Activated CD4-positive, alpha-beta memory T cell treated with anti-CD3 and anti-CD28 coated beads, Interleukin-2, amount 10 ng/mL, durations not matched to agents 7 days and 5 days (primary cell): ENCODE data around the gene SDHAF4. TPM values are rescaled to one million over a fixed set of nuclear protein-coding genes. Genes with fewer than 3 reads are reported as not detected.
"Not testable (repeated sequence)": the region's sequence is repeated elsewhere in the genome, so short reads cannot be mapped to it uniquely, and the experiment has no call there.

Source experiments
- CTCF ChIA-PET: fragments of 350-600 bp; sonication (Branson Sonifier 250); formaldehyde crosslinking; loops from one replicate; lab custom pipeline; 2021; ENCODE audit warnings: antibody characterized with exemption, inconsistent platforms; lab: Charles Lee
- POLR2A ChIA-PET: fragments of 350-600 bp; sonication (Branson Sonifier 250); formaldehyde crosslinking; loops from one replicate; lab custom pipeline; 2021; ENCODE audit warnings: antibody characterized with exemption; lab: Charles Lee
- DNase-seq: peaks from one replicate; pipeline ENCODE4 v3.0.0-alpha.2; 2020
- H3K27ac Mint-ChIP-seq: one replicate; pipeline ENCODE4 v1.8.0; 2021; ENCODE audit warnings: mild to moderate bottlenecking, mixed read lengths
- H3K27me3 Mint-ChIP-seq: one replicate; pipeline ENCODE4 v1.8.0; 2021; ENCODE audit warnings: mixed read lengths
- H3K36me3 Mint-ChIP-seq: one replicate; pipeline ENCODE4 v1.8.0; 2021; ENCODE audit warnings: low read depth, mixed read lengths
- H3K4me1 Mint-ChIP-seq: one replicate; pipeline ENCODE4 v1.8.0; 2021; ENCODE audit warnings: mixed read lengths
- H3K4me3 Mint-ChIP-seq: one replicate; pipeline ENCODE4 v1.8.0; 2021; ENCODE audit warnings: mild to moderate bottlenecking, mixed read lengths
- H3K9me3 Mint-ChIP-seq: one replicate; pipeline ENCODE4 v1.8.0; 2021; ENCODE audit warnings: mixed read lengths
- total RNA-seq, 2 experiments: library from RNA; stranded (reverse); gene quantifications; one replicate each; pipeline ENCODE4 v1.2.3, GENCODE V29; 2021

The SDHAF4 gene
- total RNA-seq, 2 experiments from 2014 or later = 9.8 to 11.6 TPM

DNA sequence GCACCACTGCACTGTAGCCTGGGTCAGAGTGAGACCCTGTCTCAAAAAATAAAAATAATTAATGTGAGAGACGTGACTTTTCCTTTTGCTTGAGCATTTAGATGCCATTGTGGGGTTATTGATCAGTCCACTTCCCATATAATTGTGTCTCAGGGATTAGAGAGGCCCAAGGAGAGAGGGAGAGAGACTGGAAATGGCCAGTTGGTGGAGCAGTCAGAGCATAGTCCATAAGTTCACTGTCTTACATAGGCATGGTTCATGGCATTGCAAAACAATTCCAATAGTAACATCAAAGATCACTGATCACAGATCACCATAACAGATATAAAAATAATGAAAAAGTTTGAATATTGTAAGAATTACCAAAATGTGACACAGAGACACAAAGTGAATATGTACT is 15.2 kb upstream of the SDHAF4 start:
- ChIA-PET CTCF (interaction anchor here (0.6 kb wide), 1 partner anchor 92 kb away, joined by 3 read pairs; no protein-coding TSS in a partner anchor), POLR2A (no interaction called here)
- H3K36me3 Mint-ChIP-seq = no peaks in the 10 kb centered on the region
- H3K27me3 Mint-ChIP-seq = no peaks in the 10 kb centered on the region
- no peak overlapping the region for H3K27ac Mint-ChIP-seq
- no peak overlapping the region for H3K4me3 Mint-ChIP-seq
- no peak for DNase-seq
- no peaks in the 10 kb centered on the region for H3K9me3 Mint-ChIP-seq
- H3K4me1 Mint-ChIP-seq = no peaks in the 10 kb centered on the region

DNA sequence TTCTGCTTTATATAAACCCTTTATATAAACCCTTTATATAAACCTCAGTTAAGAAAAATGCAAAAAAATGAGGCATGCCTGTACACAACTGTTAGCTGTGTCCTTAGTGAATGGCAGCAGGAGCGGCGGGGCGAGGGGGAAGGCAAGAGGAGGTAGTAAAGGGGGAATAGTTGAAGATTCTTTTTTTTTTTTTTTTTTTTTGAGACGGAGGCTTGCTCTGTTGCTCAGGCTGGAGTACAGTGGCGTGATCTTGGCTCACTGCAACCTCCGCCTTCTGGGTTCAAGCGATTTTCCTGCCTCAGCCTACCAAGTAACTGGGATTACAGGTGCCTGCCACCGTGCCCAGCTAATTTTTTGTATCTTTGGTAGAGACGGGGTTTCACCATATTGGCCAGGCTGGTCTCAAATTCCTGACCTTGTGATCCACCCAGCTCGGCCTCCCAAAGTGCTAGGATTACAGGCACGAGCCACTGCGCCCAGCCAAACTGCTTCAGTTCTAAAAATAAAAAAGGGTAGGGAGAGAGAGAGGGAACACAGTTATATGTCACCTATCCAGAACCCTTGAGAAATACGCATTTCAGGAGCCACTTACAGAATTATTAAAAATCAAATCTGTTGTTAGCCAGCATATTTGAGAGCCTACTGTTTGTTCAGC is 14.3 kb upstream of the SDHAF4 start:
- H3K36me3 Mint-ChIP-seq, H3K27ac Mint-ChIP-seq, H3K4me1 Mint-ChIP-seq, POLR2A ChIA-PET, DNase-seq, H3K9me3 Mint-ChIP-seq, H3K27me3 Mint-ChIP-seq, H3K4me3 Mint-ChIP-seq: not testable (repeated sequence)
- CTCF ChIA-PET = interaction anchor here (0.6 kb wide), 1 partner anchor 91 kb away, joined by 3 read pairs; no protein-coding TSS in a partner anchor

DNA sequence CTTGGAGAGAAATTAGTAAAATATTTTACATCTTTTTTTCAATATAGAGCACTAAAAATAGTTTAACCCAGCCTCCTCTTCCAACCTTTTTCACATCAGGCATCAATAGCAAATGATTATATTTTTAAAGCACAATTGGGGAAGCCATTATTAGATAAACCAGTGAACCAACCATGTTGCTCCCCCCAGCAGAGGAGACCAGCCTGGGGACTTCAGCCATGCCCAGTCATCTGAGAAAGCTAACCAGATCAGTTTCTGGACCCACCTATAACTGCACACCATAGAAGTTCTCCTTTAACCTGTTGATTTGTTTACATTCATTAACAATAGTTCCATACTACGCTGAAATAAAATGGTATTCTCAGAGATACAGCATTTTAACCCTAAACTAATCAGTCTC is 13.8 kb upstream of the SDHAF4 start:
- ChIA-PET POLR2A (no interaction called here), CTCF (no interaction called here)
- Mint-ChIP-seq H3K36me3 (no peaks in the 10 kb centered on the region), H3K9me3 (no peaks in the 10 kb centered on the region), H3K27me3 (no peaks in the 10 kb centered on the region), H3K27ac (no peak overlapping the region), H3K4me3 (no peak overlapping the region), H3K4me1 (peaks cover 5% of the 10 kb centered on the region)
- DNase-seq = no peak

DNA sequence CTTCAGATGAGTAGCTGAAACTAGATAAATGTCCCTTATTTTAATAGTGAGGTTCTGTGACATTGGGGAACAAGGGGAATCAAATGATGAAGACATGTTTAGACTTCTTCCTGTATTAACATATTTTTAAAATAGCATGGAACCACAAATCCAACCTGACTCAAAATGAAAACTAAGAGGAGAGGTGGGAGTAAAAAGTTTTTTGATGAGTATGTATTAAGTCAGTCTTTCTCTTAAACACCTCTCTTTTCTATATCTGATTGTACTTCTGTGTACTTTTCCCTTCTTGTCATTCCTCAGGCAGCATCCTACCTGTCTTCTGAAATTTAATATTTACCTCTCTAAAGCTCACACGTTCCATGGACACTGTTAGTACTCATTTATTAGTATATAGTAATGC is 8.7 kb upstream of the SDHAF4 start:
- DNase-seq = no peak
- ChIA-PET POLR2A (interaction anchor here (1.2 kb wide), 2 partner anchors 9 to 110 kb away, joined by 4 to 5 read pairs; partner anchors contain the start of genes SDHAF4 and SMAP1), CTCF (interaction anchor here (0.6 to 1.0 kb wide), 3 partner anchors 17 to 149 kb away, joined by 3 to 4 read pairs (median 3); no protein-coding TSS in a partner anchor)
- Mint-ChIP-seq H3K27ac (no peak overlapping the region), H3K36me3 (peaks cover 3% of the 10 kb centered on the region), H3K4me3 (no peak overlapping the region), H3K9me3 (no peaks in the 10 kb centered on the region), H3K27me3 (no peaks in the 10 kb centered on the region), H3K4me1 (peaks cover 12% of the 10 kb centered on the region)

DNA sequence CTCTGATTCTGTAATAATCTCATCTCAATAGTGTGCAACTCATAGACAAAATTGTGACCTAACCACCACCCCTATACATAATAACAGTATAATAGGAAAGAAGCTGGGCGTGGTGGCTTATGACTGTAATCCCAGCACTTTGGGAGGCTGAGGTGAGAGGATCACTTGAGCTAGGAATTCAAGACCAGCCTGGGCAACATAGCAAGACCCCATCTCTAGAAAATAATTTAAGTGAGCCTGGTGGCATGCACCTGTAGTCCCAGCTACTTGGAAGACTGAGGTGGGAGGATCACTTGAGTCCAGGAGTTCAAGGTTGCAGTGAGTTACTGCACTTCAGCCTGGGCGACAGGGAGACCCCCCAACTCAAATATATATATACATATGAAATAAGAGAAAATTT is 4.3 kb upstream of the SDHAF4 start:
- POLR2A ChIA-PET, H3K9me3 Mint-ChIP-seq, H3K27ac Mint-ChIP-seq, H3K4me3 Mint-ChIP-seq, H3K27me3 Mint-ChIP-seq, CTCF ChIA-PET, H3K36me3 Mint-ChIP-seq, DNase-seq: not testable (repeated sequence)
- H3K4me1 Mint-ChIP-seq = peaks cover 22% of the 10 kb centered on the region

DNA sequence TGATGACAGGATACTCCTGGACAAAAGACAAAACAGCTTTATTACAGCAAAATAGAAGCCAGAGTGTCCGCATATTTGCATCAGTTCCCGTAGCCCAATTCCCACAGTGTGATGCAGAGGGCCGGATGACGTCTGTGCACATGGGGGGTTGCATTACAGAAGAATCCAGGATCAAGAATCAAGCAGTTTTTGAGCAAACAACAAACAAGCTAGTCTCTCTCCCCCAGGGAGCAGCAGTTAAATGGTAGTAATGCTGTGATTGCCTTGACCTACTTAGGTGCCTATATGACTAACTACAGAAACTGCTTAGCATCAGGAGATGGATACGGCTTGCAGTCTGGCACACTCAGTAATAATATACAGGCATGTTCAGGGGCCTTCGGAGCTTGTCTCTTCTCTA is 3.2 kb upstream of the SDHAF4 start:
- H3K36me3 Mint-ChIP-seq = peaks cover 2% of the 10 kb centered on the region
- H3K27ac Mint-ChIP-seq = no peak overlapping the region
- CTCF ChIA-PET = interaction anchor here (0.8 kb wide), 1 partner anchor 43 kb away, joined by 3 read pairs; no protein-coding TSS in a partner anchor
- H3K9me3 Mint-ChIP-seq = no peaks in the 10 kb centered on the region
- no peak for DNase-seq
- POLR2A ChIA-PET = no interaction called here
- H3K4me1 Mint-ChIP-seq = peaks cover 18% of the 10 kb centered on the region
- no peaks in the 10 kb centered on the region for H3K27me3 Mint-ChIP-seq
- no peak overlapping the region for H3K4me3 Mint-ChIP-seq

DNA sequence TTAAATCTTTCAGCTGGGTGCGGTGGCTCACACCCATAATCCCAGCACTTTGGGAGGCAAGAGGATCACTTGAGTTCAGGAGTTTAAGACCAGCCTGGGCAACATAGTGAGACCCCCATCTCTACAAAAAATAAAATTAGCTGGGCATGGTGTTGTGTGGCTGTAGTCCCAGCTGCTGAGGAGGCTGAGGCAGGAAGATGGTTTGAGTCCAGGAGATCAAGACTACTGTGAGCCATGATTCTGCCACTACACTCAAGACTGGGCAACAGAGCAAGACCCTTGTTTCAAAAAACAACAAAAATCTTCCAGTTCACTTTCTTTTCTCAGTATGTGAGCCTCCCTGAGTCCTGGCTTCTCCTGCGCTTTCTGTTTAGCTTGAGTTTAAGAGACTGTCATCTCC is 7.9 kb downstream of the SDHAF4 start:
- POLR2A ChIA-PET = interaction anchor here (0.8 to 1.3 kb wide), 2 partner anchors 9 kb away, joined by 3 read pairs; no protein-coding TSS in a partner anchor
- H3K4me3 Mint-ChIP-seq = no peak overlapping the region
- peaks cover 4% of the 10 kb centered on the region for H3K4me1 Mint-ChIP-seq
- no peak overlapping the region for H3K27ac Mint-ChIP-seq
- H3K9me3 Mint-ChIP-seq = no peaks in the 10 kb centered on the region
- no peak for DNase-seq
- CTCF ChIA-PET = interaction anchor here (1.0 kb wide), 2 partner anchors 9 to 133 kb away, joined by 3 read pairs; no protein-coding TSS in a partner anchor
- H3K36me3 Mint-ChIP-seq = peaks cover 14% of the 10 kb centered on the region
- H3K27me3 Mint-ChIP-seq = no peaks in the 10 kb centered on the region

DNA sequence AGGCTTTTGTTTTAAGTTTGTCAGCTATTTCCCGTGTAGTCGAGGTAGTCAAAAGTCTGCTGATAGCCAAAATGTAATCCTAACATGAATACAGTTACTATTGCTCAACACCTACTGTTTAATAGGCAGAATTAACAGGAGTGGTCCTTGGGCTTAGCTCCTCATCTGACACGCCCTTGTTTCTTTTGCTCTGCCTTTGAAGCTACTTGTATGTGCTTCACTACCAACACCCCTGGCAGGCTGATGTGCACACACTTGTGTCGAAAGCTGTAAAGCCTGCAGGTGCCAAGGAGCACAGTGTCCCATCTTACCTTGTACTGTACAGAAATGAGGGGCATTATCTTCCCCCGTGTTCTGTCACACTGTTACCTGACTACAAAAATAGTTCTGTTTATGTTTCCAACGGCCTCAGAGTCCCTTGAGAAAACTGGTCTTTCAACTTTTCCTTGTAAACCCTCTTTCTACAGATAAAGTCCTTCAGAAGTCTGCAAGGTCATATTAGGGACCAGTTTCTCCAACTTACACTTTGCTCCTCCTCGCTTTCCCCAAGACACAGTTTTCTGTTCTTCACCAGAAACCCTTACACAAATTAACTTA is 9.3 kb downstream of the SDHAF4 start:
- Mint-ChIP-seq H3K27ac (no peak overlapping the region), H3K27me3 (no peaks in the 10 kb centered on the region), H3K36me3 (peaks cover 15% of the 10 kb centered on the region), H3K4me3 (no peak overlapping the region), H3K4me1 (no peaks in the 10 kb centered on the region), H3K9me3 (no peaks in the 10 kb centered on the region)
- CTCF ChIA-PET = interaction anchor here (1.0 to 2.3 kb wide), 2 partner anchors 10 to 131 kb away, joined by 3 to 7 read pairs; partner anchors contain the start of gene SDHAF4
- DNase-seq = no peak
- POLR2A ChIA-PET = interaction anchor here (0.7 kb wide), 1 partner anchor 9 kb away, joined by 3 read pairs; the partner anchor contains the start of gene SDHAF4

DNA sequence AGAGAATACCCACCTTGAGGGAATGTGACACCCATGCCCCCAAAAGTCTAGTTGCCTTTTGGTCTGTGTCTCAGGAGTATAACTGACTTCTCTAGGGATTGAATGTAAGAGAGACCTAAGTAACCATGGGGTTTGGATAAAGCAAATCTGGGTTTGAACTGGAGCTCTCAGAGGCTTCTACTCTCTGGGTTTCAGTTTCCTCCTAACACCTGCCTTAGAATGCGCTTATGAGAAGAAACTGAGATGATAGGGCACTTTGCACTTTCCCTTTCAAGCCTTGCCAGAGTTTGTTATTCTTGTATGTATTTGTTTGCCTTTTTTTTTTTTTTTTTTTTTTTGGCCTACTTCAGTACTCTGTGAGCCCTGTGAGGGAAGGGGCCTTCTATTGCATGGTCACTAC is 19.4 kb downstream of the SDHAF4 start:
- Mint-ChIP-seq H3K4me3 (no peak overlapping the region), H3K9me3 (no peaks in the 10 kb centered on the region), H3K27ac (no peak overlapping the region), H3K27me3 (no peaks in the 10 kb centered on the region), H3K4me1 (peaks cover 10% of the 10 kb centered on the region), H3K36me3 (peaks cover 51% of the 10 kb centered on the region)
- no peak for DNase-seq
- ChIA-PET POLR2A (interaction anchor here (1.6 kb wide), 1 partner anchor 14 kb away, joined by 3 read pairs; no protein-coding TSS in a partner anchor), CTCF (interaction anchor here (0.5 kb wide), 1 partner anchor 119 kb away, joined by 4 read pairs; no protein-coding TSS in a partner anchor)

DNA sequence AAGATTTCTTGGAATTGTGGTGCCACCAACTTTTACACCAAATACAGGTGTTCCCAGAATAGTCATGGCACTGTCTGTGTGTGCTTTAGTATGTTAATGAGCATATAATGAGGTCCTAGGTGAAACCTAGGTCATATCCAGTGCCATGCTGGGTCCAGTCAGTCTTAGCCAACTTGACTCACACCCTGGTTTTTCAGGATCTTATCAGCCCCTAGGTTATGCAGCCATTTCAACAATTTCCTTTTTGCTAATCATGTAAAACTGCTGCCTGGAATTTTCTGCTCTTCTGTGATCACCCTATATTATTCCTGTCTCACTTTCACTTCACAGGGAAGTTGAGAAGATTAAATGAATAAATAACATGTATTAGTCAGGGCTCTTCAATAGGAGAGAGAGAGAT is 23.7 kb downstream of the SDHAF4 start:
- H3K36me3 Mint-ChIP-seq = peaks cover 16% of the 10 kb centered on the region
- H3K27me3 Mint-ChIP-seq = no peaks in the 10 kb centered on the region
- ChIA-PET CTCF (no interaction called here), POLR2A (no interaction called here)
- no peak overlapping the region for H3K4me3 Mint-ChIP-seq
- H3K27ac Mint-ChIP-seq = no peak overlapping the region
- no peak for DNase-seq
- peaks cover 5% of the 10 kb centered on the region for H3K9me3 Mint-ChIP-seq
- H3K4me1 Mint-ChIP-seq = peaks cover 9% of the 10 kb centered on the region

DNA sequence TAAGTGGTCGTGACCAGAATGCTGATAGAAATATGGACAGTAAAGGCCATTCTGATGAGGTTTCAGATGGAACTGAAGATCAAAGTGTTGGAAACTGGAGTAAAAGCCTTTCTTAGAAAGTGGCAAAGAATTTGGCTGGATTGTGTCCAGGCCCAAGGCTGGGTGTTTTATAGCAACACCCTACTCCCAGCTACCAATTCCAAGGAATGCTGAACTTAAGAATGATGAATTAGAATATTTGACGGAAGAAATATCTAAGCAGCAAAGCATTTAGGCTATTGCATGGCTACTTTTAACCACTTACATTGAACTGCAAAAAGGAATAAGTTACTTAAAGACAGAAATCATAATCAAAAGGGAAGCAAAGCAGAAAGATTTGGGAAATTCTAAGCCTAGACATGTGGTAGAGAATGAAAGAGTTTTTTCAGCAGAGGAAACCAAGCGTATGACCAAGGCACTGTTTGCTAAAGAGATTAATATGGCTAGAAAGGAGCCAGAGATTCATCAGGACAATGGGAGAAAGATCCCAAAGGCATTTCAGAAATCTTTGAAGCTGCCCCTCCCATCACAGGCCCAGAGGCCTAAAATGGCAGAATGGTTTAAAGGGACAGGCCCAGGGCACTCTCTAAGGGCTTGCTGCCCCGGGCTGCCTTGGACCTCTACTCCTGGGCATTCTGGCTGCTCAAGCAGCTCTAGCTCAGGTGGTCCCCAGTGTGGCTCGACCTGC is 25.8 kb downstream of the SDHAF4 start:
- no peak overlapping the region for H3K27ac Mint-ChIP-seq
- H3K36me3 Mint-ChIP-seq = peaks cover 6% of the 10 kb centered on the region
- no peak overlapping the region for H3K4me3 Mint-ChIP-seq
- no peaks in the 10 kb centered on the region for H3K27me3 Mint-ChIP-seq
- no peak for DNase-seq
- peaks cover 5% of the 10 kb centered on the region for H3K9me3 Mint-ChIP-seq
- POLR2A ChIA-PET = no interaction called here
- no peaks in the 10 kb centered on the region for H3K4me1 Mint-ChIP-seq
- CTCF ChIA-PET = no interaction called here

DNA sequence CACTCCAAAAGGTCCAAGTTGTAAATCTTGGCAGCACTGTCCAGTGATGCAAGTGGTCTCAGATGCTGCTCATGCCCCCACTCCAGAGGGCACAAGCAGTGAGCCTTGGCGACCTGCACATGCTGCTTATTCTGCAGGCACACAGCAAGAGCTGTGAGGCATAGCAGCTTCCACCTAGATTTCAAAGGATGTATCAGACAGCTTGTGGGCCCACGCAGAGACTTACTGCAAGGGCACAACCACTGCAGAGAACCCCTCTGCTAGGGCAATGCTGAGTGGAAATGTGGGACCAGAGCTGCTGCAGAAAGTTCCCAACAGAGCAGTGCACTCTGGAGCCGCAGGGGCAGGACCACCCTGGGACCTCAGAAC is 26.4 kb downstream of the SDHAF4 start:
- CTCF ChIA-PET = no interaction called here
- peaks cover 5% of the 10 kb centered on the region for H3K9me3 Mint-ChIP-seq
- no peaks in the 10 kb centered on the region for H3K27me3 Mint-ChIP-seq
- DNase-seq = no peak
- H3K27ac Mint-ChIP-seq = no peak overlapping the region
- no peaks in the 10 kb centered on the region for H3K4me1 Mint-ChIP-seq
- peaks cover 6% of the 10 kb centered on the region for H3K36me3 Mint-ChIP-seq
- POLR2A ChIA-PET = no interaction called here
- H3K4me3 Mint-ChIP-seq = no peak overlapping the region

DNA sequence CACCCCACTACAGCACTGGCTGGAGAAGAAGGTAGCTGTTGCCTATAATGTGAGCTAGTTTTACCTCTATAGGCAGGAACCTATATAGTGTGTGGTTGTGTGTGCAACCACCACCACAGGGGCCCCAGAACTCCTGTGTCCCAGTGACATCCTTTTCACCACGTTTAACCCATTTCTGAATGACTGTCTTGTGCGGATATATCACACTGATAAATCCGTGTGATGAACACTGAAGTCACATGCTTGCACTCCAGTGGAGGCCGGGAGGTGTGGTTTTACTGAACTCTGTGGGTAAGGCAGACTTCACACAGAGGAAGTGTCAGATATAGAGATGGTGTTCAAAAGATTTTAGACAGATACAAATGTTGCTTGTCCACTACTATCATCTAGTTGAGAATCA is 32.5 kb downstream of the SDHAF4 start:
- Mint-ChIP-seq H3K4me1 (peaks cover 7% of the 10 kb centered on the region), H3K27ac (no peak overlapping the region), H3K36me3 (no peaks in the 10 kb centered on the region), H3K27me3 (no peaks in the 10 kb centered on the region), H3K4me3 (no peak overlapping the region), H3K9me3 (peaks cover 5% of the 10 kb centered on the region)
- ChIA-PET CTCF (interaction anchor here (1.0 kb wide), 2 partner anchors 51 to 69 kb away, joined by 3 read pairs; partner anchors contain the start of gene SMAP1), POLR2A (interaction anchor here (0.6 to 0.9 kb wide), 2 partner anchors 32 to 63 kb away, joined by 3 to 4 read pairs; partner anchors contain the start of gene SDHAF4)
- peak; percentile 41 for DNase-seq
